ENCODE measurements around the gene RAD51B. TPM values are rescaled to one million over a fixed set of nuclear protein-coding genes. Genes with fewer than 3 reads are reported as not detected.

Gene RAD51B
- total RNA-seq, 1 experiment from 2014 or later: 14.2 TPM

DNA sequence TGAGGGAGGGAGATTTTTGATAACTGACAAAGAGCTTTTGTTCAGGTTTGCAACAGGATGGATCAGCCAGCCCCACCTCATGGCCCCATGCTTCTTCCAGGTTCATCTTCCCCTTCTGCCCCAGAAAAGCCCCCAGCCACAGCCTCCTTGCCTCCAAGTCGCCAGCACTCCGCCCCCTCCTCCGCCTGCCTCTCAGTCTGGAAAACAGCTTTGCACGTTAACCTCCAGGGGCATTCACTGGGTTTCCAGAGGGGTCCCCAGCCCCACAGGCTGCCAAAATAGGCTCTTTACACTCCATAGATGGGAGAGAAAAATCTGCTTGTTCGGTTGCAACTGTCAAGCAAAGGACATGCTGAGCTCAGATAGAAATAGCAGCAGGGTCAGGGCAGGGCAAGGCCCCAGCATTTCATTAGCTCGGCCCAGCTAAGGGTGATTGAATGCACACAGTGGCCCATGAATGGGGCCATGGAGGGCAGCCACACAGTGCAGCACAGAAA, 719.7 kb downstream of the RAD51B start:
- POLR2A ChIA-PET: interaction anchor here (0.8 to 1.3 kb wide), 3 partner anchors 9 to 134 kb away, joined by 3 to 4 read pairs (median 3); no protein-coding TSS in a partner anchor
- Mint-ChIP-seq H3K27me3 (ENCODE audit: low read depth) (no peaks in the 10 kb centered on the region), H3K36me3 (no peaks in the 10 kb centered on the region), H3K4me1 (peaks cover 11% of the 10 kb centered on the region), H3K4me3 (no peak overlapping the region), H3K27ac (no peak overlapping the region), H3K9me3 (no peaks in the 10 kb centered on the region)
- TF ChIP-seq, protein P1, sequence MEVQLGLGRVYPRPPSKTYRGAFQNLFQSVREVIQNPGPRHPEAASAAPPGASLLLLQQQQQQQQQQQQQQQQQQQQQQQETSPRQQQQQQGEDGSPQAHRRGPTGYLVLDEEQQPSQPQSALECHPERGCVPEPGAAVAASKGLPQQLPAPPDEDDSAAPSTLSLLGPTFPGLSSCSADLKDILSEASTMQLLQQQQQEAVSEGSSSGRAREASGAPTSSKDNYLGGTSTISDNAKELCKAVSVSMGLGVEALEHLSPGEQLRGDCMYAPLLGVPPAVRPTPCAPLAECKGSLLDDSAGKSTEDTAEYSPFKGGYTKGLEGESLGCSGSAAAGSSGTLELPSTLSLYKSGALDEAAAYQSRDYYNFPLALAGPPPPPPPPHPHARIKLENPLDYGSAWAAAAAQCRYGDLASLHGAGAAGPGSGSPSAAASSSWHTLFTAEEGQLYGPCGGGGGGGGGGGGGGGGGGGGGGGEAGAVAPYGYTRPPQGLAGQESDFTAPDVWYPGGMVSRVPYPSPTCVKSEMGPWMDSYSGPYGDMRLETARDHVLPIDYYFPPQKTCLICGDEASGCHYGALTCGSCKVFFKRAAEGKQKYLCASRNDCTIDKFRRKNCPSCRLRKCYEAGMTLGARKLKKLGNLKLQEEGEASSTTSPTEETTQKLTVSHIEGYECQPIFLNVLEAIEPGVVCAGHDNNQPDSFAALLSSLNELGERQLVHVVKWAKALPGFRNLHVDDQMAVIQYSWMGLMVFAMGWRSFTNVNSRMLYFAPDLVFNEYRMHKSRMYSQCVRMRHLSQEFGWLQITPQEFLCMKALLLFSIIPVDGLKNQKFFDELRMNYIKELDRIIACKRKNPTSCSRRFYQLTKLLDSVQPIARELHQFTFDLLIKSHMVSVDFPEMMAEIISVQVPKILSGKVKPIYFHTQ (CRISPR knock-in tag; IDR thresholded peaks at IDR 0.05): no peak
- no peak for TF ChIP-seq SOX15 (CRISPR knock-in tag; IDR thresholded peaks at IDR 0.05)
- TF ChIP-seq MYBL2 (CRISPR knock-in tag; IDR thresholded peaks at IDR 0.05): no peak
- no peak for TF ChIP-seq OVOL2 (CRISPR knock-in tag; IDR thresholded peaks at IDR 0.05; ENCODE audit: borderline replicate concordance)
- TF ChIP-seq, protein P2, sequence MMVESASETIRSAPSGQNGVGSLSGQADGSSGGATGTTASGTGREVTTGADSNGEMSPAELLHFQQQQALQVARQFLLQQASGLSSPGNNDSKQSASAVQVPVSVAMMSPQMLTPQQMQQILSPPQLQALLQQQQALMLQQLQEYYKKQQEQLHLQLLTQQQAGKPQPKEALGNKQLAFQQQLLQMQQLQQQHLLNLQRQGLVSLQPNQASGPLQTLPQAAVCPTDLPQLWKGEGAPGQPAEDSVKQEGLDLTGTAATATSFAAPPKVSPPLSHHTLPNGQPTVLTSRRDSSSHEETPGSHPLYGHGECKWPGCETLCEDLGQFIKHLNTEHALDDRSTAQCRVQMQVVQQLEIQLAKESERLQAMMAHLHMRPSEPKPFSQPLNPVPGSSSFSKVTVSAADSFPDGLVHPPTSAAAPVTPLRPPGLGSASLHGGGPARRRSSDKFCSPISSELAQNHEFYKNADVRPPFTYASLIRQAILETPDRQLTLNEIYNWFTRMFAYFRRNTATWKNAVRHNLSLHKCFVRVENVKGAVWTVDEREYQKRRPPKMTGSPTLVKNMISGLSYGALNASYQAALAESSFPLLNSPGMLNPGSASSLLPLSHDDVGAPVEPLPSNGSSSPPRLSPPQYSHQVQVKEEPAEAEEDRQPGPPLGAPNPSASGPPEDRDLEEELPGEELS (CRISPR knock-in tag; IDR thresholded peaks at IDR 0.05): no peak
- TF ChIP-seq ZNF396 (CRISPR knock-in tag; IDR thresholded peaks at IDR 0.05; ENCODE audit: borderline replicate concordance): no peak
- no peak for TF ChIP-seq ATF1 (CRISPR knock-in tag; IDR thresholded peaks at IDR 0.05)
- no peak for TF ChIP-seq ELF4 (CRISPR knock-in tag; IDR thresholded peaks at IDR 0.05; ENCODE audit: low read depth)
- no peak for TF ChIP-seq ZNF423 (CRISPR knock-in tag; IDR thresholded peaks at IDR 0.05)
- TF ChIP-seq ZNF416 (CRISPR knock-in tag; IDR thresholded peaks at IDR 0.05): no peak
- TF ChIP-seq ZNF219 (CRISPR knock-in tag; IDR thresholded peaks at IDR 0.05; ENCODE audit: borderline replicate concordance): no peak
- no peak for TF ChIP-seq ZNF671 (CRISPR knock-in tag; IDR thresholded peaks at IDR 0.05)
- no peak for TF ChIP-seq CBFB (CRISPR knock-in tag; IDR thresholded peaks at IDR 0.05; ENCODE audit: low read depth)
- TF ChIP-seq, protein P3, sequence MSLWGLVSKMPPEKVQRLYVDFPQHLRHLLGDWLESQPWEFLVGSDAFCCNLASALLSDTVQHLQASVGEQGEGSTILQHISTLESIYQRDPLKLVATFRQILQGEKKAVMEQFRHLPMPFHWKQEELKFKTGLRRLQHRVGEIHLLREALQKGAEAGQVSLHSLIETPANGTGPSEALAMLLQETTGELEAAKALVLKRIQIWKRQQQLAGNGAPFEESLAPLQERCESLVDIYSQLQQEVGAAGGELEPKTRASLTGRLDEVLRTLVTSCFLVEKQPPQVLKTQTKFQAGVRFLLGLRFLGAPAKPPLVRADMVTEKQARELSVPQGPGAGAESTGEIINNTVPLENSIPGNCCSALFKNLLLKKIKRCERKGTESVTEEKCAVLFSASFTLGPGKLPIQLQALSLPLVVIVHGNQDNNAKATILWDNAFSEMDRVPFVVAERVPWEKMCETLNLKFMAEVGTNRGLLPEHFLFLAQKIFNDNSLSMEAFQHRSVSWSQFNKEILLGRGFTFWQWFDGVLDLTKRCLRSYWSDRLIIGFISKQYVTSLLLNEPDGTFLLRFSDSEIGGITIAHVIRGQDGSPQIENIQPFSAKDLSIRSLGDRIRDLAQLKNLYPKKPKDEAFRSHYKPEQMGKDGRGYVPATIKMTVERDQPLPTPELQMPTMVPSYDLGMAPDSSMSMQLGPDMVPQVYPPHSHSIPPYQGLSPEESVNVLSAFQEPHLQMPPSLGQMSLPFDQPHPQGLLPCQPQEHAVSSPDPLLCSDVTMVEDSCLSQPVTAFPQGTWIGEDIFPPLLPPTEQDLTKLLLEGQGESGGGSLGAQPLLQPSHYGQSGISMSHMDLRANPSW (CRISPR knock-in tag; conservative IDR thresholded peaks at IDR 0.05; ENCODE audit: low read depth): no peak
- TF ChIP-seq, protein P4, sequence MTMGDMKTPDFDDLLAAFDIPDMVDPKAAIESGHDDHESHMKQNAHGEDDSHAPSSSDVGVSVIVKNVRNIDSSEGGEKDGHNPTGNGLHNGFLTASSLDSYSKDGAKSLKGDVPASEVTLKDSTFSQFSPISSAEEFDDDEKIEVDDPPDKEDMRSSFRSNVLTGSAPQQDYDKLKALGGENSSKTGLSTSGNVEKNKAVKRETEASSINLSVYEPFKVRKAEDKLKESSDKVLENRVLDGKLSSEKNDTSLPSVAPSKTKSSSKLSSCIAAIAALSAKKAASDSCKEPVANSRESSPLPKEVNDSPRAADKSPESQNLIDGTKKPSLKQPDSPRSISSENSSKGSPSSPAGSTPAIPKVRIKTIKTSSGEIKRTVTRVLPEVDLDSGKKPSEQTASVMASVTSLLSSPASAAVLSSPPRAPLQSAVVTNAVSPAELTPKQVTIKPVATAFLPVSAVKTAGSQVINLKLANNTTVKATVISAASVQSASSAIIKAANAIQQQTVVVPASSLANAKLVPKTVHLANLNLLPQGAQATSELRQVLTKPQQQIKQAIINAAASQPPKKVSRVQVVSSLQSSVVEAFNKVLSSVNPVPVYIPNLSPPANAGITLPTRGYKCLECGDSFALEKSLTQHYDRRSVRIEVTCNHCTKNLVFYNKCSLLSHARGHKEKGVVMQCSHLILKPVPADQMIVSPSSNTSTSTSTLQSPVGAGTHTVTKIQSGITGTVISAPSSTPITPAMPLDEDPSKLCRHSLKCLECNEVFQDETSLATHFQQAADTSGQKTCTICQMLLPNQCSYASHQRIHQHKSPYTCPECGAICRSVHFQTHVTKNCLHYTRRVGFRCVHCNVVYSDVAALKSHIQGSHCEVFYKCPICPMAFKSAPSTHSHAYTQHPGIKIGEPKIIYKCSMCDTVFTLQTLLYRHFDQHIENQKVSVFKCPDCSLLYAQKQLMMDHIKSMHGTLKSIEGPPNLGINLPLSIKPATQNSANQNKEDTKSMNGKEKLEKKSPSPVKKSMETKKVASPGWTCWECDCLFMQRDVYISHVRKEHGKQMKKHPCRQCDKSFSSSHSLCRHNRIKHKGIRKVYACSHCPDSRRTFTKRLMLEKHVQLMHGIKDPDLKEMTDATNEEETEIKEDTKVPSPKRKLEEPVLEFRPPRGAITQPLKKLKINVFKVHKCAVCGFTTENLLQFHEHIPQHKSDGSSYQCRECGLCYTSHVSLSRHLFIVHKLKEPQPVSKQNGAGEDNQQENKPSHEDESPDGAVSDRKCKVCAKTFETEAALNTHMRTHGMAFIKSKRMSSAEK (CRISPR knock-in tag; IDR thresholded peaks at IDR 0.05; ENCODE audit: borderline replicate concordance): no peak
- TF ChIP-seq PRRX2 (CRISPR knock-in tag; IDR thresholded peaks at IDR 0.05): no peak
- TF ChIP-seq, protein P5, sequence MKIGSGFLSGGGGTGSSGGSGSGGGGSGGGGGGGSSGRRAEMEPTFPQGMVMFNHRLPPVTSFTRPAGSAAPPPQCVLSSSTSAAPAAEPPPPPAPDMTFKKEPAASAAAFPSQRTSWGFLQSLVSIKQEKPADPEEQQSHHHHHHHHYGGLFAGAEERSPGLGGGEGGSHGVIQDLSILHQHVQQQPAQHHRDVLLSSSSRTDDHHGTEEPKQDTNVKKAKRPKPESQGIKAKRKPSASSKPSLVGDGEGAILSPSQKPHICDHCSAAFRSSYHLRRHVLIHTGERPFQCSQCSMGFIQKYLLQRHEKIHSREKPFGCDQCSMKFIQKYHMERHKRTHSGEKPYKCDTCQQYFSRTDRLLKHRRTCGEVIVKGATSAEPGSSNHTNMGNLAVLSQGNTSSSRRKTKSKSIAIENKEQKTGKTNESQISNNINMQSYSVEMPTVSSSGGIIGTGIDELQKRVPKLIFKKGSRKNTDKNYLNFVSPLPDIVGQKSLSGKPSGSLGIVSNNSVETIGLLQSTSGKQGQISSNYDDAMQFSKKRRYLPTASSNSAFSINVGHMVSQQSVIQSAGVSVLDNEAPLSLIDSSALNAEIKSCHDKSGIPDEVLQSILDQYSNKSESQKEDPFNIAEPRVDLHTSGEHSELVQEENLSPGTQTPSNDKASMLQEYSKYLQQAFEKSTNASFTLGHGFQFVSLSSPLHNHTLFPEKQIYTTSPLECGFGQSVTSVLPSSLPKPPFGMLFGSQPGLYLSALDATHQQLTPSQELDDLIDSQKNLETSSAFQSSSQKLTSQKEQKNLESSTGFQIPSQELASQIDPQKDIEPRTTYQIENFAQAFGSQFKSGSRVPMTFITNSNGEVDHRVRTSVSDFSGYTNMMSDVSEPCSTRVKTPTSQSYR (CRISPR knock-in tag; IDR thresholded peaks at IDR 0.05): no peak
- no peak for TF ChIP-seq ZNF317 (CRISPR knock-in tag; IDR thresholded peaks at IDR 0.05; ENCODE audit: borderline replicate concordance, low read depth)
- TF ChIP-seq, protein P6, sequence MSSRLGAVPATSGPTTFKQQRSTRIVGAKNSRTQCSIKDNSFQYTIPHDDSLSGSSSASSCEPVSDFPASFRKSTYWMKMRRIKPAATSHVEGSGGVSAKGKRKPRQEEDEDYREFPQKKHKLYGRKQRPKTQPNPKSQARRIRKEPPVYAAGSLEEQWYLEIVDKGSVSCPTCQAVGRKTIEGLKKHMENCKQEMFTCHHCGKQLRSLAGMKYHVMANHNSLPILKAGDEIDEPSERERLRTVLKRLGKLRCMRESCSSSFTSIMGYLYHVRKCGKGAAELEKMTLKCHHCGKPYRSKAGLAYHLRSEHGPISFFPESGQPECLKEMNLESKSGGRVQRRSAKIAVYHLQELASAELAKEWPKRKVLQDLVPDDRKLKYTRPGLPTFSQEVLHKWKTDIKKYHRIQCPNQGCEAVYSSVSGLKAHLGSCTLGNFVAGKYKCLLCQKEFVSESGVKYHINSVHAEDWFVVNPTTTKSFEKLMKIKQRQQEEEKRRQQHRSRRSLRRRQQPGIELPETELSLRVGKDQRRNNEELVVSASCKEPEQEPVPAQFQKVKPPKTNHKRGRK (CRISPR knock-in tag; IDR thresholded peaks at IDR 0.05; ENCODE audit: borderline replicate concordance): no peak
- no peak for TF ChIP-seq SMAD4 (CRISPR knock-in tag; IDR thresholded peaks at IDR 0.05)
- DNase-seq (ENCODE audit: low spot score): no peak
- CTCF ChIA-PET: interaction anchor here (1.2 kb wide), 2 partner anchors 12 to 47 kb away, joined by 3 read pairs; no protein-coding TSS in a partner anchor
- peak; percentile 32; the same call in 1 of the 2 replicates for ATAC-seq
